GM12878 (cell line): ENCODE results near the gene BBX. TPM values are rescaled to one million over a fixed set of nuclear protein-coding genes. Genes with fewer than 3 reads are reported as not detected.

Experiments
- ATAC-seq: fragments of 200-7000 bp; cut with Tn5 transposase; 3 replicates; pipeline ENCODE4 v1.9.1; 2020; ENCODE audit warnings: mild to moderate bottlenecking, moderate library complexity
- BruUV-seq: library from RNA; stranded (reverse); fragments of 400-500 nt; replicated peaks from 2 replicates; lab custom pipeline; 2021; lab: Mats Ljungman, UMichigan
- CTCF ChIA-PET: fragments of 300-600 bp; sonication (Branson Sonifier 250); formaldehyde crosslinking; extraction: SDS; loops from one replicate; lab custom pipeline; 2021; ENCODE audit warnings: inconsistent platforms; lab: Yijun Ruan, JAX
- POLR2A ChIA-PET: fragments of 350-600 bp; formaldehyde crosslinking; extraction: SDS; loops from one replicate; lab custom pipeline; 2021; ENCODE audit warnings: inconsistent platforms; lab: Charles Lee
- RAD21 ChIA-PET: fragments of 300-600 bp; sonication (Branson Sonifier 250); formaldehyde crosslinking; loops from one replicate; lab custom pipeline; 2023; ENCODE audit warnings: antibody characterized with exemption; ENCODE audit not compliant: unreplicated experiment; lab: Charles Lee
- SMC1A ChIA-PET: fragments of 300-600 bp; sonication (Branson Sonifier 250); formaldehyde crosslinking; loops from one replicate; lab custom pipeline; 2023; ENCODE audit not compliant: unreplicated experiment, uncharacterized antibody; lab: Charles Lee
- DNase-seq: peaks from one replicate; pipeline ENCODE4 v3.0.0-alpha.2; 2011; ENCODE audit warnings: low read depth, low spot score
- FAIRE-seq: peaks from 3 replicates; lab custom pipeline; 2011; peaks lifted over from hg19 to GRCh38; lab: Jason Lieb, UNC
- H2AFZ ChIP-seq: 2 replicates; pipeline ENCODE4 v1.6.0; 2011; ENCODE audit warnings: low read depth, low read length, control low read depth; ENCODE audit not compliant: control insufficient read depth
- H3K27ac ChIP-seq: 2 replicates; pipeline ENCODE4 v1.5.1; 2011; ENCODE audit warnings: control low read depth; ENCODE audit not compliant: control insufficient read depth, insufficient read depth
- H3K27me3 ChIP-seq, 2 experiments: replicated peaks in 1 of 2; 2 replicates each; pipeline versions ENCODE4 v1.6.0 to v1.6.1; 2011; ENCODE audit warnings: low read length in 1 of 2; ENCODE audit not compliant: control insufficient read depth in 2 of 2, insufficient read depth in 2 of 2
- H3K36me3 ChIP-seq, 2 experiments: 2 replicates each; pipeline ENCODE4 v1.5.1; 2011; ENCODE audit warnings: low read length in 1 of 2; ENCODE audit not compliant: control insufficient read depth in 2 of 2, insufficient read depth in 2 of 2
- H3K4me1 ChIP-seq: 2 replicates; pipeline ENCODE4 v1.6.1; 2011; ENCODE audit warnings: mild to moderate bottlenecking, low read length, moderate library complexity, mixed read lengths; ENCODE audit not compliant: control insufficient read depth, insufficient read depth
- H3K4me2 ChIP-seq: 2 replicates; pipeline ENCODE4 v1.6.0; 2011; ENCODE audit warnings: control low read depth; ENCODE audit not compliant: control insufficient read depth, insufficient read depth
- H3K4me3 ChIP-seq: fragments of 200-600 bp; sonication (generic); 2 replicates; pipeline ENCODE4 v1.5.1; 2016
- H3K79me2 ChIP-seq: 2 replicates; pipeline ENCODE4 v1.6.0; 2011; ENCODE audit warnings: low read length; ENCODE audit not compliant: control insufficient read depth, insufficient read depth
- H3K9ac ChIP-seq: 2 replicates; pipeline ENCODE4 v1.8.0; 2011; ENCODE audit warnings: low read length, control low read depth, mixed read lengths; ENCODE audit not compliant: control insufficient read depth, insufficient read depth
- H3K9me3 ChIP-seq: replicated peaks from 3 replicates; pipeline ENCODE4 v1.5.1; 2011; ENCODE audit warnings: mild to moderate bottlenecking, low read length; ENCODE audit not compliant: control insufficient read depth, insufficient read depth
- H4K20me1 ChIP-seq: 2 replicates; pipeline ENCODE4 v1.6.0; 2011; ENCODE audit not compliant: control insufficient read depth, insufficient read depth
- BRCA1 ChIP-seq: IDR thresholded peaks from 2 replicates; pipeline ENCODE4 v1.6.1; 2011; ENCODE audit warnings: low read depth, low read length, improper control_type of control experiment
- CBX3 ChIP-seq: fragments of 200-600 bp; sonication (generic); IDR thresholded peaks from 2 replicates; pipeline ENCODE4 v1.6.1; 2016; ENCODE audit warnings: low read depth, borderline replicate concordance
- CHD1 ChIP-seq: IDR thresholded peaks from 2 replicates; pipeline ENCODE4 v1.6.1; 2012; ENCODE audit warnings: low read depth, low read length, improper control_type of control experiment
- CREM ChIP-seq: IDR thresholded peaks from 2 replicates; pipeline ENCODE4 v1.6.1; 2014; ENCODE audit warnings: antibody characterized with exemption, low read depth
- DPF2 ChIP-seq: fragments of 450-650 bp; IDR thresholded peaks from 2 replicates; pipeline ENCODE4 v1.6.1; 2017; ENCODE audit warnings: mild to moderate bottlenecking
- EP300 ChIP-seq, 2 experiments: fragments of 150-350 bp in 1 of 2; IDR thresholded peaks; 2 replicates each; pipeline ENCODE4 v1.6.1; 2011 to 2012; ENCODE audit warnings: low read depth in 2 of 2, low read length in 2 of 2, borderline replicate concordance in 1 of 2, improper control_type of control experiment in 1 of 2, inconsistent platforms in 1 of 2; ENCODE audit not compliant: control insufficient read depth in 1 of 2
- MYB ChIP-seq: fragments of 150-350 bp; IDR thresholded peaks from 2 replicates; pipeline ENCODE4 v1.6.1; 2014; ENCODE audit warnings: mild to moderate bottlenecking, low read depth, low read length, borderline replicate concordance
- NBN ChIP-seq: fragments of 450-650 bp; IDR thresholded peaks from 2 replicates; pipeline ENCODE4 v1.6.1; 2016
- POLR2AphosphoS5 ChIP-seq: IDR thresholded peaks from 2 replicates; pipeline ENCODE4 v1.6.1; 2011; ENCODE audit warnings: mild to moderate bottlenecking, low read length, inconsistent platforms
- RBBP5 ChIP-seq: fragments of 200-600 bp; sonication (generic); conservative IDR thresholded peaks from 2 replicates; pipeline ENCODE4 v1.6.1; 2016
- RELA ChIP-seq: fragments of 450-650 bp; IDR thresholded peaks from 2 replicates; pipeline ENCODE4 v1.8.0; 2014; ENCODE audit warnings: borderline replicate concordance; ENCODE audit not compliant: partially characterized antibody
- RUNX3 ChIP-seq: IDR thresholded peaks from 2 replicates; pipeline ENCODE4 v1.6.1; 2012; ENCODE audit warnings: low read length, inconsistent platforms
- SIN3A ChIP-seq: IDR thresholded peaks from 2 replicates; pipeline ENCODE4 v1.6.1; 2012; ENCODE audit warnings: low read depth, low read length, improper control_type of control experiment
- SMC3 ChIP-seq: IDR thresholded peaks from 2 replicates; pipeline ENCODE4 v1.6.1; 2011; ENCODE audit warnings: low read length, improper control_type of control experiment, borderline replicate concordance
- SREBF2 ChIP-seq: IDR thresholded peaks from 2 replicates; pipeline ENCODE4 v1.6.1; 2012; ENCODE audit warnings: mild to moderate bottlenecking, low read length
- ZNF384 ChIP-seq: IDR thresholded peaks from 2 replicates; pipeline ENCODE4 v1.6.1; 2012; ENCODE audit warnings: low read depth, mild to moderate bottlenecking, low read length, improper control_type of control experiment, borderline replicate concordance
- ZNF622 ChIP-seq: fragments of 450-650 bp; IDR thresholded peaks from 2 replicates; pipeline ENCODE4 v1.6.1; 2017; ENCODE audit warnings: mild to moderate bottlenecking, inconsistent platforms
- WGBS: methylation state at CpG from one replicate; pipeline ENCODE4 v1.1.6; 2016; ENCODE audit warnings: low lambda C conversion rate; ENCODE audit not compliant: insufficient replicate concordance, insufficient coverage; ENCODE audit errors: missing lambda C conversion rate; 5-methylcytosine and 5-hydroxymethylcytosine counted together
- in situ Hi-C: fragments of 300-500 bp; cut with MboI; formaldehyde crosslinking; loops from 9 replicates; pipeline ENCODE4 v1.14.3; 2018; ENCODE audit warnings: mixed read lengths
- intact Hi-C: fragments of 100-400 bp; cut with micrococcal nuclease; formaldehyde crosslinking; loops from one replicate; pipeline ENCODE4 v1.14.2; 2022; ENCODE audit not compliant: unreplicated experiment
- polyA plus RNA-seq, 11 experiments: library from polyadenylated mRNA; depleted of rRNA in 4 of 11; unstranded in 6 of 11; stranded (reverse) in 5 of 11; fragments of >200 nt; fragmentation: Nextera tagmentation in 4 of 11; fragmentation: Illumina TruSeq in 1 of 11; extraction: Ambion mirVana in 4 of 11; extraction: Trizol in 1 of 11; gene quantifications; 1 replicate in 1 of 11; 2 replicates in 10 of 11; pipeline versions ENCODE4 v1.2.1 to v1.2.3, GENCODE V29; 2011 to 2016; ENCODE audit warnings: inconsistent platforms in 2 of 11, missing spikeins in 2 of 11, low read depth in 1 of 11
- total RNA-seq, 4 experiments: library from RNA; depleted of rRNA in 3 of 4; stranded (reverse); fragments of >200 nt in 3 of 4; fragmentation: Illumina TruSeq in 1 of 4; extraction: Trizol in 1 of 4; gene quantifications; 2 replicates each; pipeline versions ENCODE4 v1.2.1 to v1.2.3, GENCODE V29; 2013 to 2021
- TF ChIP-seq, protein P1 (sequence below): fragments of 450-650 bp; IDR thresholded peaks from 2 replicates; pipeline ENCODE4 v1.6.1; 2017; ENCODE audit warnings: mild to moderate bottlenecking, low read depth, inconsistent platforms; ENCODE audit not compliant: poor library complexity, severe bottlenecking
- TF ChIP-seq, protein P2 (sequence below): fragments of 450-650 bp; IDR thresholded peaks from 2 replicates; pipeline ENCODE4 v1.6.1; 2016; ENCODE audit warnings: mild to moderate bottlenecking
- TF ChIP-seq, protein P3 (sequence below): fragments of 450-650 bp; IDR thresholded peaks from 2 replicates; pipeline ENCODE4 v1.6.1; 2014; ENCODE audit warnings: mild to moderate bottlenecking

BBX gene
- total and polyA plus RNA-seq, 10 of the 15 experiments (the other 5 are each of a cell fraction or from before 2014, with no cell fraction given) = 13.3 to 38.5 (median 32.0) TPM

DNA sequence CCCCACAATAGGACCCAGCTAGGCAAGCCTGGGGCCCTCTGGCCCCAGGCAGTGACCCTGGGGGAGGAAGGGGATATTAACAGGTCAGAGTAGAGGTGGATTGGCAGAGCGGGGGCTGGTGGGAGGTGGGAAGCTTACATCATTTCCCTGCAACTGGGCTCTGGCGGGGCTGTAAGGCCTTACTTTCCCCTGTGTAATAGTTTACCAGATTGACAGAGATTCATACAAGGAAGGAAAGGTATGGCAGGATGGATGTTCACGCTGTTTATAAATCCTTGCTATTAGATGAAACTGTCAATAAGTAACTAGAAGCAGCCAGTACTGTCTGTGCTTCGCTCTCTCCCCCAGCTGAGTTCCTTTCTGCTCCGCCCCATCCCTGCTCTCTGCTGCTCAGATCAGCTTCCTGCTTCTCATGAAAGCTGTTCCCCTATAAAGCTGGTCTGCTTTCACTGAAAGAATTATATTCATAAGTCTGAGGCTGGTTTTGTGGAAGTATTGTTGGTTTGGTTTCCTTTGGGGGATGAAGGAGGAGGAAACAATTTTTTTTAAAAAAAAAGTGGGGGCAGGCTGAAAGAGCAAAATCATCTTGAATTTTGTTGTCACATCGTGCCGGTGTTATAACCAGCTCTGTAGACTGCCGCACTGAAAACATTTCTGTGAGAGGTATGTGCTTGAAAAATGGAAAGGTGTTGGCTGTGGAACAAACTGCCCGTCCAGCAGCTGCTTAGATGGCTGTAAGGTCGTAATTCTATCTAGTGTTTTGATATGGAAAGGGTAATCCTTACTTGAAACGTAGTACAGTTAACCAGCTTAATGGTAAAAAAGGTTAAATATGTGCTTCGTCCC, 76.4 kb downstream of the BBX start:
- 4% methylated on average over 12 of the region's 12 CpGs for WGBS
- peak overlapping the region; percentile 81 for H3K9ac ChIP-seq
- H3K27me3 ChIP-seq = no peaks in the 10 kb centered on the region
- peak overlapping the region; percentile 97 for H3K4me2 ChIP-seq
- peak overlapping the region; percentile 71 for H3K4me3 ChIP-seq
- ChIA-PET CTCF (interaction anchor here (0.6 to 5.3 kb wide), 20 partner anchors 8 to 491 kb away, joined by 3 to 47 read pairs (median 6); no protein-coding TSS in a partner anchor), POLR2A (interaction anchor here (0.5 to 3.0 kb wide), 13 partner anchors 8 to 1795 kb away, joined by 3 to 16 read pairs (median 3); no protein-coding TSS in a partner anchor), SMC1A (interaction anchor here (0.7 to 5.1 kb wide), 20 partner anchors 9 to 363 kb away, joined by 3 to 48 read pairs (median 6); partner anchors contain the start of gene BBX), RAD21 (interaction anchor here (0.6 to 3.7 kb wide), 18 partner anchors 10 to 697 kb away, joined by 3 to 19 read pairs (median 4); partner anchors contain the start of gene HHLA2)
- ATAC-seq (peak; percentile 92), FAIRE-seq (peak; percentile 88), DNase-seq (peak; percentile 59)
- in situ Hi-C loops (no loop called here), intact Hi-C loops (no loop called here)
- no peaks in the 10 kb centered on the region; a peak in 1 of 4 replicates for H3K36me3 ChIP-seq
- H3K4me1 ChIP-seq = peaks cover 13% of the 10 kb centered on the region
- no peaks in the 10 kb centered on the region for H4K20me1 ChIP-seq
- peak overlapping the region; percentile 82 for H3K27ac ChIP-seq
- BruUV-seq = TSS peak; percentile 61
- peak overlapping the region; percentile 92 for H2AFZ ChIP-seq
- H3K9me3 ChIP-seq = peaks cover 6% of the 10 kb centered on the region; the same call in 2 of the 3 replicates
- H3K79me2 ChIP-seq = peaks cover 7% of the 10 kb centered on the region
- TF ChIP-seq CBX3 = no peak
- TF ChIP-seq POLR2AphosphoS5 = peak; percentile 79
- no peak for TF ChIP-seq RELA
- TF ChIP-seq EP300 (IDR thresholded peaks at IDR 0.05; ENCODE audit: borderline replicate concordance in 1 of 2, control insufficient read depth in 1 of 2, low read depth in 2 of 2, low read length in 2 of 2) = no peak
- no peak for TF ChIP-seq MYB
- no peak for TF ChIP-seq CHD1
- no peak for TF ChIP-seq DPF2
- no peak for TF ChIP-seq SIN3A
- TF ChIP-seq BRCA1 = no peak
- no peak for TF ChIP-seq SMC3
- TF ChIP-seq SREBF2 = no peak
- peak; percentile 42; the same call in 1 of the 2 replicates for TF ChIP-seq CREM
- no peak for TF ChIP-seq RBBP5
- TF ChIP-seq RUNX3 = no peak
- TF ChIP-seq, protein P1, sequence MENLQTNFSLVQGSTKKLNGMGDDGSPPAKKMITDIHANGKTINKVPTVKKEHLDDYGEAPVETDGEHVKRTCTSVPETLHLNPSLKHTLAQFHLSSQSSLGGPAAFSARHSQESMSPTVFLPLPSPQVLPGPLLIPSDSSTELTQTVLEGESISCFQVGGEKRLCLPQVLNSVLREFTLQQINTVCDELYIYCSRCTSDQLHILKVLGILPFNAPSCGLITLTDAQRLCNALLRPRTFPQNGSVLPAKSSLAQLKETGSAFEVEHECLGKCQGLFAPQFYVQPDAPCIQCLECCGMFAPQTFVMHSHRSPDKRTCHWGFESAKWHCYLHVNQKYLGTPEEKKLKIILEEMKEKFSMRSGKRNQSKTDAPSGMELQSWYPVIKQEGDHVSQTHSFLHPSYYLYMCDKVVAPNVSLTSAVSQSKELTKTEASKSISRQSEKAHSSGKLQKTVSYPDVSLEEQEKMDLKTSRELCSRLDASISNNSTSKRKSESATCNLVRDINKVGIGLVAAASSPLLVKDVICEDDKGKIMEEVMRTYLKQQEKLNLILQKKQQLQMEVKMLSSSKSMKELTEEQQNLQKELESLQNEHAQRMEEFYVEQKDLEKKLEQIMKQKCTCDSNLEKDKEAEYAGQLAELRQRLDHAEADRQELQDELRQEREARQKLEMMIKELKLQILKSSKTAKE = no peak
- TF ChIP-seq, protein P2, sequence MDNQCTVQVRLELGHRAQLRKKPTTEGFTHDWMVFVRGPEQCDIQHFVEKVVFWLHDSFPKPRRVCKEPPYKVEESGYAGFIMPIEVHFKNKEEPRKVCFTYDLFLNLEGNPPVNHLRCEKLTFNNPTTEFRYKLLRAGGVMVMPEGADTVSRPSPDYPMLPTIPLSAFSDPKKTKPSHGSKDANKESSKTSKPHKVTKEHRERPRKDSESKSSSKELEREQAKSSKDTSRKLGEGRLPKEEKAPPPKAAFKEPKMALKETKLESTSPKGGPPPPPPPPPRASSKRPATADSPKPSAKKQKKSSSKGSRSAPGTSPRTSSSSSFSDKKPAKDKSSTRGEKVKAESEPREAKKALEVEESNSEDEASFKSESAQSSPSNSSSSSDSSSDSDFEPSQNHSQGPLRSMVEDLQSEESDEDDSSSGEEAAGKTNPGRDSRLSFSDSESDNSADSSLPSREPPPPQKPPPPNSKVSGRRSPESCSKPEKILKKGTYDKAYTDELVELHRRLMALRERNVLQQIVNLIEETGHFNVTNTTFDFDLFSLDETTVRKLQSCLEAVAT = peak; percentile 55
- no peak for TF ChIP-seq NBN
- no peak for TF ChIP-seq ZNF622
- TF ChIP-seq, protein P3, sequence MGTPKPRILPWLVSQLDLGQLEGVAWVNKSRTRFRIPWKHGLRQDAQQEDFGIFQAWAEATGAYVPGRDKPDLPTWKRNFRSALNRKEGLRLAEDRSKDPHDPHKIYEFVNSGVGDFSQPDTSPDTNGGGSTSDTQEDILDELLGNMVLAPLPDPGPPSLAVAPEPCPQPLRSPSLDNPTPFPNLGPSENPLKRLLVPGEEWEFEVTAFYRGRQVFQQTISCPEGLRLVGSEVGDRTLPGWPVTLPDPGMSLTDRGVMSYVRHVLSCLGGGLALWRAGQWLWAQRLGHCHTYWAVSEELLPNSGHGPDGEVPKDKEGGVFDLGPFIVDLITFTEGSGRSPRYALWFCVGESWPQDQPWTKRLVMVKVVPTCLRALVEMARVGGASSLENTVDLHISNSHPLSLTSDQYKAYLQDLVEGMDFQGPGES = no peak
- TF ChIP-seq ZNF384 = no peak
